Measurements from ENCODE around the gene TSACC. TPM values are rescaled to one million over a fixed set of nuclear protein-coding genes. Genes with fewer than 3 reads are reported as not detected.
"Not testable (repeated sequence)": the region's sequence is repeated elsewhere in the genome, so short reads cannot be mapped to it uniquely, and the experiment has no call there.

Gene TSACC
- total RNA-seq (2014; rRNA removed; shearing (Covaris generic)), result 0.15 and 0.37 TPM in 2 replicates

DNA sequence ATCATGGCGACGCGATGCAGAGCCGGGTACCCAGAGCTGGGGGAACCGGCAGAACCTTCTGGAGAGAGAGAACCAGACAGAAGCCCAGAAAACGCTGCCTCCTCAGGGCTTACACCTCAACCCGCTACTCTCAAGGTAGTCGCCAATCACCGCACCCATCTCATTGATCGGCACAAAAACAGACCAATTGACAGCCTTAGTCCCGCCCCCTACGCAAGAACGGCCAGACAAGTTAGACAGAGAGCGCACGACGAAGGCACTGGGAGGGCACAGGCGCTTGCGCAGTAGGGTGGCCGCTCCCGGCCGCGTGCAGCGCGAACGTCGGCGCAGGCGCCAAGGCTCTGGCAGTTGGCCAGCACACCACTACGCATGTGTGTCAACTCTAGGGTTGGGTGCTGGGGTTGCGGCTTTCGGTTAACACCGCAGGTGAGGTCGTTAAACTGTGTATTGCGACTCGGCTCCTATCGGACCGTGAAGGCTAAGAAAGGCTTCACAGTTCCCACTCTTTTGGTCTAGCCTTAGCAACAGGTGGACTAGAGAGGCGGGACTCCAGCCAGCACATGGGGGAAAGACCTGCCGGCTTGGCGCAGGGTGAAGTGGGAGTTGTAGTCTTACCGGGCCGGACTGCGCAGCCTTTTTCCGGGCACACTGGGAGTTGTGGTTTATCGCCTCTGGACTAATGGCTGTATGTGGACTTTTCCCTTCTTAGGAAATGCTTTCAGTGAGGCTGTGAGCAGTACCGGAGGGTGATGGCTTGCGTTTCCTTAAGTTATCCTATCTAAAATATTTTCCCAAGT is at the start of gene TSACC, which contains the start of gene CCT3:
TSACC (plus strand) TSS at position 347 of the 797 bp plus-strand sequence. CDS start 1,232 bp downstream, outside the sequence.
CCT3 (minus strand) TSS at position 113 of the 797 bp plus-strand sequence; CDS start at position 5, 108 bp downstream.
- peak; percentile 99 for DNase-seq (ENCODE audit: low spot score)

DNA sequence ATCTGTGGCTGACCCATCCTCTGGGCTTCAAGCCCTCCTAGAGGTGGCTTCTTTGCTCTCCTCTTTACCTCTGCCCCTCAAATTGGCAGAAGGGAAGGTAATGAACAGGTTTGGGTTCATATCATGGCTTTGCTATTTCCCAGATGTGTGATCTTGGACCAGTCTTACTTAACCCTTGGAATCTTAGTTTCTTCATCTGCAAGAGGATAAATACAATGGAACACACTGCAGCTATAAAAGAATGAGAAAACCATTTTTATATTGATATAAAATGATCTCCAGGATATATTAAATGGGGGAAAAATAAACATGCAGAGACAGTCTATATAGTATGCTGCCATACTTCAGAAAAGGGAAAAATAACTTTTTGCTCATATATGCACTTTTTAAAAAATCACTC is 48.5 kb upstream of the TSACC start:
- no peak for DNase-seq (ENCODE audit: low spot score)

DNA sequence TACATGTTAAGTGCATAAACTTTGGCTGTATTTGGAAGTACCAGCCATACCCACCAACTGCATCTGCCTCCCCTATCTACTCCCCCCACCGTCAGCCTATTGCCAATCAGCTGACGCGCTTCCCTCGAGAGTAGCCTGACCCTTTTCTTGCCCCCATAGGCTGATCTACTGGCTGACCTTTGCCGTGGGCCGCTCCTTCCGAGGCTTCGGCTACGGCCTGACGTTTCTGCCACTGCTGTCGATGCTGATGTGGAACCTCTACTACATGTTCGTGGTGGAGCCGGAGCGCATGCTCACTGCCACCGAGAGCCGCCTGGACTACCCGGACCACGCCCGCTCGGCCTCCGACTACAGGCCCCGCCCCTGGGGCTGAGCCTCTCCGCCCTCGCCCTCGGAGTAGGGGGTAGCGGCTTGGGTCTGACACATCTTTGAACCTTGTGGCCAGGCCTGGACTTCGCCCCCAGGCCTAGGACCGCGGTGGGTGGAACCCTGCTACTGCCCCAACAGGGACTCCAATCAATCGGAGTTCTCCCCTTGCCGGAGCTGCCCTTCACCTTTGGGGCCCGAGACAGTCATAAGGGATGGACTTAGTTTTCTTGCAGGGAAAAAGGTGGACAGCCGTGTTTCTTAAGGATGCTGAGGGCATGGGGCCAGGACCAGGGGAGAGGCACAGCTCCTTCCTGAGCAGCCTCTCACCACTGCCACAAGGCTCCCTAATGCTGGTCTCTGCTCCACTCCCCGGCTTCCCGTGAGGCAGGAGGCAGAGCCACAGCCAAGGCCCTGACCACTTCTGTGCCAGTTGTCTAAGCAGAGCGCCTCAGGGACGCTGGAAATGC is 46.9 kb upstream of the TSACC start:
- peak; percentile 78 for DNase-seq (ENCODE audit: low spot score)

DNA sequence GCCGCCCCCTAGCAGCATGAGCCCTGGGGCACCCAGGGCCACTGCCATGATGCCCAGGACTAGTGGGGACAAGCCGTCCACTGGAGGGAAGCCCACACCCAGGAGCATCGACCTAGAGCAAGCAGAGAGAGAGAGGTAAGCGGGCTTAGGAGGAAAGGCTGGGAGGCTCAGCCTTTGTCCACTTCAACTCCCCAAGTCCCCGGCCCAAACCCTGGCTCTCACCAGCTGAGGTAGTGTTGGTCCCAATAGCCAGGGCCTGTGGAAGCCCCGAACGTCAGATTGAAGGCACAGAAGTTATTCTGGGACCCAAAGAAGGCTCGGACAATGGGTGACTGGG is 45.3 kb upstream of the TSACC start:
- DNase-seq (ENCODE audit: low spot score), result no peak

DNA sequence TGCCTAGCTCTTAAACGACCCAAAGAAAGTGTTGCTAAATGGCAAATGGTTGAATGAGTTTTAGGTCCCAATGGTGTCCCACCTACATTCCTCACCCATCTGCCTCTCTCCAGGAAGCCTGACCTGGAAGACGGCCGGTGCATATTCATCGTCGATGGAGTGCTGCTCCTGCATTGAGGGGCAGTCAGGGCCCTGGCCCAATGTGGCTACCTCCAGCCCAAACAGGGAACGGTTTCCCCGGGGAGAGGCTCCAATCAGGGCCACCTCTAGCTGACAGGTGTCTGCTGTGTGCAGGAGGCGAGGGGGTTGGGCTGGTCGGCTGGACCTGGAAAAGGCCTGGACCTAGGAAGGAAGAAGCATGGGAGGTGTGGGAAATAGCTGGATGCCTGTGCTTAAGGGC is 44.4 kb upstream of the TSACC start:
- DNase-seq (ENCODE audit: low spot score), result no peak

DNA sequence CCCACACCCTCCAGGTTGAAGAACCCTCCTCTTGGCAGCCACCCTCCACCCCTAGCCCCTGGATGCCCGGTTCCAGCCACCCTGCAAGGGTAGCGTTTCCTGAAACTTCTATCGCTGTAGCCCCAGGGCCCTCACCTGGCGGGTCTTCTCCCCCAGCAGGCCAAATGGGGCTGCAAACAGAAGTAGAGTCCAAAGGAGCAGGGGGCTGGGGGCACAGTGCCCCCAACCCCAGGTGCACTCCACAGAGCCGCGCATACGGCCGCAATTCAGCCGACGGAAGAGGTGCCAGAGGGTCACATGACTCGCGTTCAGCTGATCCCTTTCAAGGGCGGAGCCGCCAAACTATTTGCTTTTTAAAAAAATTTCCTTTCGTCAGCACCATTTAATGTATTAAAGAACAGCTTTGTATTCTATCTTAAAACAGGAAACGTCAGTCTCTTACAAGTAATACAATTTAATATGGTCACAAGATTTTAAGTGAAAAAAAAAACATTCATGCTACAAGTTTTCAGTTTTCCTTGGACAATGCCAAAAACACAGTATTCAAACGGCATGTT is 42.9 kb upstream of the TSACC start, which contains the start of gene GLMP:
GLMP (minus strand) TSS at position 289 of the 557 bp plus-strand sequence; CDS start at position 255, 34 bp downstream.
- peak; percentile 58 for DNase-seq (ENCODE audit: low spot score)

DNA sequence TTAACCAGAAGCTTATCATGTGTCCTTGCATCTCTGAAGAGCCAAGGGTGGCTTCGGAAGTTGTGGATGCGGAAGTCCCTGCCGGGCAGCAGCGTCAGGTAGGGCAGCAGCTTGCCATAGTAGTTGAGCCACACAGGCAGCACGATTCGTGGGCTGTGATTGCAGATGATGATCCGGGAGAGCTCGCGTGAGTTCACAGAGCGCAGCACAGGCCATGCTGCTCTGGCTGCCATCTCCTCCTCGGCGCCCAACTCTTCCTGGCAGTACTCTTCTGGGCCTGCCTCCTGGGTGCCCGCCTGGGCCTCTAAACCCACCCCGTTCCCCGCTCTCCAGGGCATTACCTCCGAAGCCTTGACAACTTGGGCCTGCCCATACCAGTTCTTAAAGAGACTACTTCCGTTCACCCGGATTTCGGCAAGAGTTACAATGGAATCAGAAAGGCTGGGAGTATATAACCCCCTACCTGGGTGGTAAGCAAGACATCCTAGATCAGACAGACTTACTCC is 39.4 kb upstream of the TSACC start, which contains the start of gene VHLL:
VHLL (minus strand) TSS at position 456 of the 506 bp plus-strand sequence; CDS start at position 338, 118 bp downstream.
- DNase-seq (ENCODE audit: low spot score), result no peak

DNA sequence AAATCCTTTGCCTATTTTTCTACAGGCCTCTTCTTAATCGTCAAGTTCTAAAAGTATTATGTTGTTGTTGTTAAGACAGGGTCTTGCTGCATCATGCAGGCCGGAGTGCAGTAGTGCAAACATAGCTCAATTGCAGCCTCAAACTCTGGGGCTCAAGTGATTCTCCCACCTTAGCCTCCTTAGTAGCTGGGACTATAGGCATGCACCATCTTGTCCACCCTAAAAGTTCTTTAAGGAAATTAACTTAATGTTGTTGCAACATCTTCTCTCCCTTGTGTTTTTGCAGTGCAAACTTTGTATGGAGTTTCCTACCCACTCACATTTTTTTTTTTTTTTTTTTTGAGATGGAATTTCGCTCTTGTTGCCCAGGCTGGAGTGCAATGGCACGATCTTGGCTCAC is 35.1 kb upstream of the TSACC start:
- no peak for DNase-seq (ENCODE audit: low spot score)

DNA sequence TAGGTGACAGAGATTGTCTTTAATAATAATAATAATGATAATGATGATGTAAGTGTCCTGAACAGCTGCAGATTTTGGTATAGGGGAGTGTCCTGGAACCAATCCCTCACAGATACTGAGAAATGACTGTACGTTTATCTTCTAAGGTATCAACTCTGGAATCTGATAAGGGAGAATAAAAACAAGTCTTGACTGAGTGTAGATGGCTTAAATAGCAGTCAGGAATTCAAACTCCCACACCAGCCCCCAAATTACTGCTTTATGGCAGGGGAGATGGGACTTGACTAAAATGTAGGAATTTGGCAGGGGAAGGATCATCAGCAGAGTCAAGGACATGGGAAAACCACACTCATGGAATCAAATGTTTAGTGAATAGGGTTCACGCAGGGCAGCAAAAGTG is 33.1 kb upstream of the TSACC start:
- DNase-seq (ENCODE audit: low spot score), result no peak

DNA sequence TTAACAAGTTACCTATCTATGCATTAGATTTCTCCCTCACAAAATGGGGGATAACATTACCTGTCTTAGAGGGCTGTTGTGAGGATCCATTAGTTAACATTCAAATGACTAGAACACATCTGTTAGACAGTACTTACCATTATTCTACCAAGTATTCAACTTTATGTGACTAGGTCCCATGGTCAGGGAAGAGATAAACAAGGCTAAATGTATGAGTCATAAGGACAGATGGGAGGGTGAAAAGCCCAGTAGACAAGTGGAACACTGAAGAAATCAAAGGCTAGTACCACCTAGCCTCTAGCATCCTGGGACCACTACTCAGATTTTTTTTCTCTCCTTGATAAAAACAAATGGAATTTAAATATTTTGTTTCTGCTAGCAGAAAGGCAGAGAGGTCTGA is 30.2 kb upstream of the TSACC start:
- no peak for DNase-seq (ENCODE audit: low spot score)

DNA sequence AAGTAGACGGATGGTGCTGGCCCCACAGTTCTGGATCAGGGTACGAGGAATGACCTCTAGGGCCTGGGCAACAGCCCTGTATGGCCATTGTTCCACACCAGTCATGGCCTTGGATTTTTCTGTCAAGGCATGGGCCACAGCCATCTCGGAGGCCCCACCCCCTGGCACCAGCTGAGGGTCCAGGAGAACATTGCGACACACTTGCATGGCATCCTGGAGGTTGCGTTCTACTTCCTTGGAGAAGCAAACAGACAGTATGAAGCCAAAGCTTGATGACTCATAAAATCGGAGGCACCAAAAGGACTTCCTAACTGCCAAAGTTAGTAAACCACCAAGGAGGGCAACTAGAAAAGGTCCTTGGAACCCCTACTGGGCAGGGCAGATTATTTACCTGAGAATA is 27.4 kb upstream of the TSACC start:
- DNase-seq (ENCODE audit: low spot score), result no peak

DNA sequence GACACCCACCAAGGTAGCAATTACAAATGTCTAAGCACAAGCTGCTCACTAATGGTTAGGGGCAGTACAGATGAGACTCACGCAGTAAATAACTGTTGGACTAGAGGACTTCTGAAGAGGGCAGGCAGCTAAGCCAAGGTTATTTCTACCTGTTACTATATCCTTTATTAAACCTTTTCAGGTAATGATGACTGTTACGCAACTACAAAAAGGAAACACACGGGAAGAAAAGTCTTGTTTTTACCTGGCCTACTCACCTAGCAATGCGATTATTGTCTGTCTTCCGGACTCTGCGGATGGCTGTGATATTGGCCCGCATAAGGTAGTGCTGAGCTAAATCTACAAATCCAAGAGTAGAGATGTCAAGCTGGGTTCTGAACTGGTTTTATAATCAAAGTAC is 21.4 kb upstream of the TSACC start:
- DNase-seq (ENCODE audit: low spot score), result no peak

DNA sequence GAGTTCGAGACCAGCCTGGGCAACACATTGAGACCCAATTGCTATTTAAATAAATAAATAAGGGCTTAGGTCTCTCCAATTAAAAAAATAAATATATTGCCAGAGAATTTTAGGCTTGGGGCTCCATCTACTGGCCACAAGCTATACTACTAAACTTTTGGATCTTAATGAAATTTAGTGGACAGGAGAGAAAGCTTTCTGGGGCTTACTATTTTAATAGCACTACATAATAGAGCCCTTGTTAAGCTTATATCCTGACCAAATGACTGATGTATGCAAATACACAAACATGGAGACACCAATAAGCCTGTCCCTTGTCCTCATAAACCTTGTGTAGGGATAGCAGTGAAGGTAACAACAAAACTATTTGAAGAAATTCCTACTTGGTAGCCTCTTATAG is 18.7 kb upstream of the TSACC start:
- peak; percentile 69 for DNase-seq (ENCODE audit: low spot score)

DNA sequence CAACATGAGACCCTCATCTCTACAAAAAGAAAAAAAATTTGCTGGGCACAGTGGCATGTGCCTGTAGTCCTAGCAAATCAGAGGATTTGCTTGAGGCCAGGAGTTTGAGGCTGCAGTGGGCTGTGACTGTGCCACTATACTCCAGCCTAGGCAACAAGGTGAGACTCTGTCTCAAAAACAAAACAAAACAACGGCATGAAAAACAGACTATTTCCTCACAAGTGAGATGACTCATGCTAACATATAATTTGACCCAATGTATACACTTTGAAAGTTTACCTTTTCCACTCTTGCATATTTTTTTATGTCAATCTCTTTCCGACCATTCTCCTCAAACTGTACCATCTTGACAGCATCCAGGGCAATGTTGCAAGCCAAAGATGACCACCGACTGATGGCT is 17.8 kb upstream of the TSACC start:
- no peak for DNase-seq (ENCODE audit: low spot score)

DNA sequence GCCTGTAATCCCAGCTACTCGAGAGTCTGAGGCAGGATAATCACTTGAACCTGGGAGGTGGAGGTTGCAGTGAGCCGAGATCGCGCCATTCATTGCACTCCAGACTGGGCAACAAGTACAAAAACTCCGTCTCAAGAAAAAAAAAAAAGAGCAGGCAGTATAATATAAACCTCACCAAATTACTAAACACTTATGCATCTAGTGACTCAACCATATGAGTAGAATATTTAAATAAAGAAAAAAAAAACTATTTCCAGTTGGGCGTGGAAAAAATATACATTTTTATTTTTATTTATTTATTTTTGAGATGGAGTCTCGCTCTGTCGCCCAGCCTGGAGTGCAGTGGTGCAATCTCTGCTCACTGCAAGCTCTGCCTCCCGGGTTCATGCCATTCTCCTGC is 15.1 kb upstream of the TSACC start:
- DNase-seq (ENCODE audit: low spot score), result not testable (repeated sequence)

DNA sequence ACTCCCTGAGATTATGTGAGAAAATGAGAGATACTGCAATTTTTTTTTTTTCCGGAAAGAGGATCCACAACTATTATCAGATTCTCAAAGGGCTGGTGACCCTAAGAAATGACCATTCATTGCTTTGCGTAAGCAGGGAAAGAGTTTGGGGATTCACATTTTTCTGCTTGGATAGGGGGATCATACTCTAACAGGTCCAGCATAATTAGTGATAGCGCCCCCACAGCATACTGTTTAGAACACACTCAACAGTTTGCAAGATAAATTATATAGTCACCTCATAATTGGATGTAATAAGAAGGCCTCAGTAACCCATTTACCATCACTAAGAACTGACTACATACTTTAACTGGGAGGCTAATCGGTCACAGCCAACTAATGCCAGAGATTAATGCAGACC is 2.1 kb upstream of the TSACC start:
- peak; percentile 10 for DNase-seq (ENCODE audit: low spot score)

DNA sequence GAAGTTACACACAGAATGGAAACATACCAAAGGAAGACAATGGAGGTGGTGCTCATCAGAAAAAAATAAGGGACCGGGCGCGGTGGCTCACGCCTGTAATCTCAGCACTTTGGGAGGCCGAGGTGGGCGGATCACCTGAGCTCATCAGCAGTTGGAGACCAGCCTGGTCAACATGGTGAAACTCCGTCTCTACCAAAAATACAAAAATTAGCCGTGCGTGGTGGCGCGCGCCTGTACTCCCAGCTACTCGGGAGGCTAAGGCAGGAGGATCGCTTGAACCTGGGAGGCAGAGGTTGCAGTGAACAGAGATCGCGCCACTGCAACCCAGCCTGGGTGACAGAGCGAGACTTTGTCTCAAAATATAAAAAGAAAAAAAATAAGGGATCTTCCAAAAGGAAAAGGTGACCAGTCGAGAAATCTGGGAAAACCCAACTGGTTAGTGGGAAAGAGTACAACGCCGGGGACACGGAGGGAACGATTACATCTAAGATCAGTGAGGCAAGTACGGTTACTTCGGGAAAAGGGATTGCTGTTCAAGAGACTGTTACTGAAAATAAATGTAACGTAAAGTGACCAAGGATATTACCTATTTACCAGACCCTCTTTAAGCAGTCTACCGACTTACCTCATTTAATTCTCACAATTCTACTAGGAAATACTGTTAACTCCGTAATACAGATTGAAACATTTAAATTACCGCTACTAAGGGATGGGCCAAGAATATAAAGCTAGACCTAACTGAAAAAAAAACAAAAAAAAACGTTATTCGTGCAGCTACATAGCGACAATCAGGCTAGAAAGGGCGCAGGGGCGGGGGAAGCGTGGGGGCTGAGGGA is 1.1 kb upstream of the TSACC start:
- DNase-seq (ENCODE audit: low spot score), result no peak

DNA sequence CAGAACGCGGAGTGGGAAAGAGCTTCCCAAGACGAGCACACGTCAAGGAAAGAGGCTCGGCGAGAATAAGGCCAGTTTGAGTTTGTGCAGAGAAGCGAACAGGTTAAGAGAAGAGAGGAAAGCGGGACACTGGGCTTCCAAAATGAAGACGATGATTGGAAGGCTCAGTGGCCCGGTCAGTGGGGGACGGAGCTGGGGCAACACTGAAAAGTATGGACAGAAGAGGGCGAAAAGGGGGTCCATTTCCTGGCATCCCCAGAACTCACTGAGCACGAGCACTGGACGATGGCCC is 492 bp upstream of the TSACC start:
- DNase-seq (ENCODE audit: low spot score), result no peak

DNA sequence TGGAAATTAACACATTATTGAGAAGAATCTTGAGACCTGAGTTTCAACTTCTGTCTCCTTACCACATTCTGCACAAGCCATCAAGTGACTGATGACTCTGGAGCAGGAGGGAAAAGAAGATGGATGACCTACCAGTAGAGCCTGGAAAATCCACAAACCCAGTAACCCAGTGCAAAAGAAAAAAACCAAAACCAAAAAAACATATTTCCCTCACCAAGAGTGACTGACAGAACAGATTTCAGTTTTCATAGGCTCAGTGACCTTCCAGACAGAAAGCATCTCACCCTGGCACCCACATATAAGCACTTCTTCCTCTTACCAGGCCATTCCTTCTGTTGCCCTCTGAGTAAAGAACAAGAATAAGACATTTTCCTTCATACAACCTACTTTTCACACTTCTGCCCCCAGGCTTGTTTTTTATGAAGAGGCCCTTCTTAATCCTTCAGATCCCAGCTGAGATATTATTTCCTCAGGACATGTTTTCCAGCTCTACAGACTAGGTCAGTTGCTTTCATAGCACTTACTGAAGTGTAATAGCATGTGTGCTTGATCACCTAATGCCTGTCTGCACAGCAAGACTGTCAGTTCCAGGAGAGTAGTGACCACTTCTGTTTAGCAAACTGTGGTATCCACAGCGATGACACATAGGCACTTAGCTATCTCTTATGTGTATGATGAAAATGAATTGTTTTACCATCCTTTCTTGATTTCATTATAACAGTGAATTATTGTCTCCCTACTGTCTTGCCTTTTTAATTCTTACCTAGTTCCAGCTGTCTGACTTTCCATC is 4.0 kb downstream of the TSACC start:
- no peak for DNase-seq (ENCODE audit: low spot score)

DNA sequence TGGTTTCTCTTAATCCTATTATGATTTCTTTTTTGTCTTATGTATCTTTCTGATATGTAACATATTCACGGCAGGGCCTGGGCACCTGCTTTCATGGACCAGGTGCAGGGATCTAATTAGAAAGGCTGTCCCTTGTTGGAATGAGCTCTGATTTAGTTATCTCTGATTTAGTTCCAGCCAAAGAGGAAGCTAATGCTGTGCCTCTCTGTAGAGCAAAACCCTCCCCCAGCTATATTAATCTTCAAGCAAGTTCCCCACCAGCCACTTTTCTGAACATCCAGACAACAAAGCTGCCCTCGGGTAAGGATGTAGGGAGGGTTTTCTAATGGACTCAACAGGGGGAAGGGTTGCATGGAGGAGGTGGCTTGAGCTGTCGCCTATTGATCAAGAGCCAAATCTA is 6.1 kb downstream of the TSACC start:
- no peak for DNase-seq (ENCODE audit: low spot score)

All from HT-29 (cell line).